Embryonic facial prominence (tissue), 1 donor: ENCODE data around the gene CACNG7.
"Not testable (repeated sequence)": the region's sequence is repeated elsewhere in the genome, so short reads cannot be mapped to it uniquely, and the experiment has no call there.

Experiments
- DNase-seq: peaks from one replicate; pipeline ENCODE4 v3.0.0-alpha.2; 2016; ENCODE audit errors: extremely low spot score

Gene CACNG7, protein sequence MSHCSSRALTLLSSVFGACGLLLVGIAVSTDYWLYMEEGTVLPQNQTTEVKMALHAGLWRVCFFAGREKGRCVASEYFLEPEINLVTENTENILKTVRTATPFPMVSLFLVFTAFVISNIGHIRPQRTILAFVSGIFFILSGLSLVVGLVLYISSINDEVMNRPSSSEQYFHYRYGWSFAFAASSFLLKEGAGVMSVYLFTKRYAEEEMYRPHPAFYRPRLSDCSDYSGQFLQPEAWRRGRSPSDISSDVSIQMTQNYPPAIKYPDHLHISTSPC

DNA sequence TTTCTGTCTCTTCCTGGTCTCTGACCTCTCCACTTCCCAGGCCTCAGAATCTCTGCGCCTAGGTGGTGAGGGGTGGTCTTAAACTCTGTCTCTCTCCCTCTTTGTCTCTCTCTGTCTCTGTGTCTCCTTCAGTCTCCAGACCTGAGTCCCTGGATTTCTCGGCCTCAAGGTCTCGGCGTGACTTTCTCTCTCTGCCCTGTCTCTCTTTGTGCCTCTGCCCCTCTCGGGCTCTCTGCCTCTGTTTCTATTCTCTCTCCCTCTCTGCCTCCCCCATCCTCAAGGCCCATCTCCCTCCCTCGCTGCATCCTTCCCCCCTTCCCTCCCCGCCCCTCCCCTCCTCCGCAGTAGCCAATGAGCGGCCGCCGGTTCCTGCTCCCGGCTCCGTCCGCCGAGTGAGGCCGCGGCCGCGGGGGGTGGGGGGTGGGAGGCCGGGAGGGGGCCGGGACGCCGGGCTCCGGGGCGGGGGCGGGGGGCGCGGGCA is at the start of gene CACNG7:
Gene CACNG7 (plus strand): TSS at position 344 of the 481 bp plus-strand sequence. CDS start 3,554 bp downstream, outside the sequence.
- no peak for DNase-seq

DNA sequence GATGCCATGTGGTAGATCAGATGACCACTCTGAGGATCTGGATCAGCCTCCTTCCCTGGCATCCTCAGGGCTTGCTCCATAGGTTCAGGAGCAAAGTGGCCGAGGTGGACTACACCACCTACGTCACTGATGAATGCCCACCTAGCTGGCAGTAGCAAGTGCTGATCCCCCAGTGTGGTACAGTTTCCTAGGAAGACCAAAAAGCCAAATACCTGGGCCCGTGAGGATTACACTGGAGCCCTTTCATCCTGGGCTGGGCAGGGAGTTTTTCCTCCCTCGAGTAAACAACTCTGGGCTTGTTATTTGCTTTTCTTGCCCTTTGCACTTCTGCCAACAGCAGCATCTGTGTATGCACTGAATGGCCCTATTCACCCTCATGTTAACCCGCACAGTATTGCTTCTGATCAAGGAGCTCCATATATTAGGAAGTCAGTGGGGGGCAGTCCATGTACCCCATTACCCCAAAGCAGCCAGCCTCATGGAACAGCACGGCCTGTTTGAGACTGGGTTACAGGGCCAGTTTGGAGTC is 44.7 kb upstream of the CACNG7 start:
- no peak for DNase-seq

DNA sequence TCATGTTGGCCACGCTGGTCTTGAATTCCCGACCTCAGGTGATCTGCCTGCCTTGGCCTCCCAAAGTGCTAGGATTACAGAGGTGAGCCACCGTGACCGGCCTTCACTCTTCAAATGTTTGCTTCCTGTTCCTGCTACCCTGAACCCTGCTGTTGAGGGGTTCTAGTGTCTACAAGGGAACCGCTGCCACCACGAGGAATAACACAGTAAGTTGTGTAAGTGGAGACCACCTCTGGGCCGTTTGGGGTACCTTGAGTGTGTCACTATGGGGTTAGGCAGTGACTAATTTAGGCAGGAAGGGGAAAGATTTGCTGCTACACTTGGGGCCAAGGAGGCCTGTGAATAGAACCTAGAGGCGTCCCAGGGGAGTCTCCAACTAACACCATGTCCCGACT is 43.6 kb upstream of the CACNG7 start:
- DNase-seq: no peak

DNA sequence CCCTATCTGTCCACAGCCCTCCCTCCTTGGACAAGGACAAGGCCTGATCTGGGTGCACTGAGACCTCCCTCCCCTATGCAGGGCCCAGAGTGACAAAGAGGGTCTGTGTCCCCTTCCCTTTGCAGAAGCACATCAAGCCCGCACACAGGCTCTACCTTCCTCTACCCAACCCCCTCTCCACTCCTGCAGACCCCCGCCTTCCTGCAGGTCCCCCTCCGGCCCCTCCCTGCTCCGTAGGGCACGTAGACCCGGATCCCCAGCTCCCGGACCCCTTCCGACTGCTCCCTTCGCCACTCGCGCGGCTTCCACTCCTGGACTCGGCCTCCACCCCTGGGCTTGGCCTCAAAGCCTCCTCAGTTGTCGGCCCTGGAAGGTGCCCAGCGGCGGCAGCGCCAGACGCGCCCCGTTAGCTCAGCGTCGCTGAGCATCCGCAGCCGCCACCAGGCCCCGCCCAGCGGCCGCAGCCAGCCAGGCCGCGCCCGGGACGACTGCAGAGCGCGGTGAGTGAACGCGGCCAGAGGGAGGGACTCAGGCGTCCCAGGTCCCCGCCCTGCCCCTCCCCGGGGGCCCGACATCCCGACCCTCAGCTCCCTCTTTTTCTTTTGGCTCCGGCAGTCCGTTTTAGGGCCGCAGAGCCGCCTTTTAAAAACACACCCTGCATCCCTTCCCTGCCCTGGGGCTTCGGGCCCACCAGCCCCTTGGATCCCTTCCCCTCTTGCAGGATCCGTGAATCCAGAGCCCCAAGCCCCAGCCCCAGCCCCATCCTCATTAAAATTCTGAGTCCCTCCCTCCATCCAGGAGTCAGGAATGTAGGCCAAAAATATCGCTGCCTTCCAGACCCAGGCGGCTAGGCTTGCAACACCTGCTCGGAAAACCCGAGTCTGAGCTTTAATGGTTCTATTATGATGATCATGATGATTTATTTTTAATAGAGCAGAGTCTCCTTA is 42.9 kb upstream of the CACNG7 start:
- DNase-seq: no peak

DNA sequence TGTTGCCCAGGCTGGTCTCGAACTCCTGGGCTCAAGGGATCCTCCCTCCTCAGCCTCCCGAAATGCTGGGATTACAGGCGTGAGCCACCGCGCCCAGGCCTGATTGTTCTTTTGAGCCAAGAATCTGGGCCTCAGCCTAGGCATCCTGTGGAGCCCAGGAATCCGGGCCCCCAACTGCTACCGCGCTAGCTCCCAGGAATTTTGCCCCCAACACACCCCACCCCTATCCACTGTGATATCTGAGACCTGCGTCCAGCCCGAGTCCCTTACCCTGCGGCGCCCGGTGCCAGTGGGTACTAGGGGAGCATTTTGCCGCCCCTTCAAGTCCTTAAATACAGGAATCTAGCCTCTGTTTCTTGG is 42.2 kb upstream of the CACNG7 start:
- no peak for DNase-seq

DNA sequence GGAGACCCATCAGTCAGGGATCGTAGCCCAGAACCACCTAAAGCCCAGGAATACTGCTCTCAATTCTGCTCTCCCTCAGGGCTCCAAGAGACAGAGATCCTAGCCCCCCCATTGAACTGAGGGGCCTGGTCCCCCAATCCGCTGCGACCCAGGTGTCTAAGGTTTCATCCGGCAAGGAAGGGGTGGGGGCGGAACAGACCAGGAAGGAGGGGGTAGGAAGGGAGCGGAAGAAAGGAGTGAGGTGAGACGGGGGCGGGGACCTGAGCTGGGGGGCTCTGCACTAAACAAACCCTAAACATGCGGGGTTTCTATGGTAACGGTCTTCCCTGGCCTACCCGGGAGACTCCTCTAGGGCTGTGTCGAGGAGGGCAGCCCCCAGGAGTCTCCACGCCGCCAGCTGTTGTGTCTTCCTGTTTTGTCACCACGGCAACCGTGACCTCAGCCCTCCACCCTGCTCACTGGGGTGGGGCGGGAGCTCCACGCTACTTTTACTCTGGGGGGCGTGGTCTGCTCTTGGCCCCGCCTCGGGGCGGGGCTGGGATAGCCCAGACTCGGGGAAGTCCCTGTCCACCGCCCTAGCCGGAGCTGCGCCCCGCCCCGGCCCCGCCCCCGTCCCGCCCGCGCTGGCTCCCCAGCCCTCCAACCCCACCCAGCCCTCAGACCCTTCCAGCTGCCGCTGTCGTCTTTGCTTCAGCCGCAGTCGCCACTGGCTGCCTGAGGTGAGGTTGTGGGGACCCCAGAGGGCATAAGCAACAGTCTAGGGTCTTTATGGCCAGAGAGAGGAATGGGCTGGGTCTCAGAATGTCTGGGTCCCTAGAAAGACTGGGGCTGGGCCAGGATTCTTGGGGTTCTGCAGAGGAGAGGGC is 41.6 kb upstream of the CACNG7 start, which contains the start of gene MYADM:
Gene MYADM (plus strand): TSS at position 659 of the 866 bp plus-strand sequence. CDS start 5,647 bp downstream, outside the sequence.
- peak; percentile 98 for DNase-seq

DNA sequence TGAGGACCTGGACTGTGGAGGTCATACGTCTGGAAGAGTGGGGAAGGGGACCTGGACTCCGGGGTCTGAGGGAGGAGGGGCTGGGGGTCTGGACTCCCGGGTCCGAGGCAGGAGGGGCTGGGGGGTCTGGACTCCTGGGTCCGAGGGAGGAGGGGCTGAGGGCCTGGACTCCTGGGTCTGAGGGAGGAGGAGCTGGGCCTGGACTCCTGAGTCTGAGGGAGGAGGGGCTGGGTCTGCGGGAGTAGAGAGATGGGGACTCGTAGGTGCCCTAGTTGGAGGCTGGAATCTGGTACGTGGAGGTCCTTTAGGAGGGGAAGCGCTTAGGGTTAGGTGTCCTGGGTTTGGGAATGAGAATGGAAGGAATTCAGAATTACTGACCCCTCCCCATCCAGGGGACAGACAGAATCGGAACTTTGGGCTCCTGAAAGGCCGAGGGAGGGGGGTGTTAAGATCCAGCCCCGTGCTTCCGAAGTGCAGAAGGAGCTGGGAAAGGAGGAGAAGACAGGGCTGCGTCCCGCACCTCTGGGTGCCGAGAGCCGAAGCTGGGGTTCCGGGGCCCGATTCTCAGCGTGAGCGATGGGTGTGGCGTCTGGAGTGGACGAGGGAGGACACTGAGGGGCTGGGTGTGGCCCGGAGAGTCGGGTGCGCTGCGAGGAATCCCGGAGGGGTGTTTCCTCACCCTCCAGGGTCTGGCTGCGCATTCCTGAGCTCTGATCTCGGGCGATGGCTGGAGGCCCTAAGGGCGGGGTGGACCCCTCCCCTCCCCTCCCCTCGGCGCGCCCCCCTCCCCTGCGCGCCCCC is 40.8 kb upstream of the CACNG7 start:
- DNase-seq: no peak

DNA sequence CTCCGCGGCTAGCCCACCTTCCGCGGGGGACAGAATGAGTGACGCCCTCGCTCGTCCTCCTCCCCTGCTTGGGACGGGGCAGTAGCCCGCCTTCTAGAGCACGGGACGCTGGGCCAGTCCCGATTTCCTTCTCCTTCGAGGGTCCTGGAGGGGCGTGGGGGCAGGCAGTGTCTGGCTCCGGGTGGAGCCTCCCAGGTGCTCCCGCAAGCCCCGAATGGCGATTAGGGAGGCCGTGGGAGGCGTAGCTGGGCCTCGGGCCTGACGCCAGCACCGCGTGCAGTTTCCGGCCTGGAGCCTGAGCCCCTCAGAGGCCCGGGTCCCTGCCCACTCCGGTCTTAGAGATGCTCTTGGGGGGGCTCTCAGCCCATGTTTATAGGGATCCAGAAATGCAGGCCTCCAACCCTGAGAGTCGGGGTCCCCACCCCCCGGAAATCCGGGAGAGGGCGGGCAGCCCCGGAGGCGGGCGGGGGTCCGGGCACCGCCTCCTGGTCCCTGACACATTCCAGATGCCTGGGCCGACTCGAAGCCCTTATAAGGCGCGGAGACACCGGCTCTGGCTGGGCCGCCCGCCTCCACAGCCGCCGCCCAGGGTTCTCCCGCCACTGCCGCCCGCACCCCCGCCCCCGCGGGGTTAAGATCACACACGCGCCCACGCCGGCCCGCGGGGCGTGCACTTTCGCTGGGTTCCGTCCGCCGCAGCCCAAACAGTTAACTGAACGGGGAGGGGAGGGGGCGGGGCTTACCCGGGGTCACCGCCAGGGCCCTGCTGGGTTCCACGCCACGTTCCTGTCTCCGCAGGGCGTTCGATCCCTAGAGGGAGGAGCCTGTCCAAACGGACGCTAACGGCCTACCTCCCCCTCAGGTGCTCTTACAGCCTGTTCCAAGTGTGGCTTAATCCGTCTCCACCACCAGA is 39.9 kb upstream of the CACNG7 start:
- DNase-seq: peak; percentile 78

DNA sequence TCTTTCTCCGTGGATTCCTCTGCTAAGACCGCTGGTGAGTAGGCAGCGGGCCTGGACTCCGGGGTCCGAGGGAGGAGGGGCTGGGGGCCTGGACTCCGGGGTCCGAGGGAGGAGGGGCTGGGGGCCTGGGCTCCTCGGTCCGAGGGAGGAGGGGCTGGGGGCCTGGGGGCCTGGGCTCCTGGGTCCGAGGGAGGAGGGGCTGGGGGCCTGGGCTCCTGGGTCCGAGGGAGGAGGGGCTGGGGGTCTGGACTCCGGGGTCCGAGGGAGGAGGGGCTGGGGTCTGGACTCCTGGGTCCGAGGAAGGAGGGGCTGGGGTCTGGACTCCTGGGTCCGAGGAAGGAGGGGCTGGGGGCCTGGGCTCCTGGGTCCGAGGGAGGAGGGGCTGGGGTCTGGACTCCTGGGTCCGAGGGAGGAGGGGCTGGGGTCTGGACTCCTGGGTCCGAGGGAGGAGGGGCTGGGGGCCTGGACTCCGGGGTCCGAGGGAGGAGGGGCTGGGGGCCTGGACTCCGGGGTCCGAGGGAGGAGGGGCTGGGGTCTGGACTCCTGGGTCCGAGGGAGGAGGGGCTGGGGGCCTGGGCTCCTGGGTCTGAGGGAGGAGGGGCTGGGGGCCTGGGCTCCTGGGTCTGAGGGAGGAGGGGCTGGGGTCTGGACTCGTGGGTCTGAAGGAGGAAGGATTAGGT is 39.1 kb upstream of the CACNG7 start:
- not testable (repeated sequence) for DNase-seq

DNA sequence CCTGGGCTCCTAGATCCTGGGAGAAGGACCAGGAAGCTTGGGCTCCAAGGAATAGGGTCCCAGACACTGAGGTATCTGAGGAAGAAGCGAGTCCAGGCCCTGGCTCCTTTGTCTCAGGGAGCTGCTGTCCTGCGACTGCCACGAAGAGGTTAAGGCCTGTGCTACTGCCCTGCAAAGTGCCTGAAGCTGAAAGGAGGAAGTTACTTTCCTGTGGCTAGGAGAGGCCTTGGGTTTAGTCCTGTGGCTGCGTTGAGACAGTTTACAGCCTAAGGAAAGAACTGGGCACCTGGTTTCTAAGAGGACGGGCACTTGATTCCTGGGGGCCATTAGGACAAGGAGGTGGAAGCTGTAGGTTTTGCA is 38.6 kb upstream of the CACNG7 start:
- DNase-seq: no peak

DNA sequence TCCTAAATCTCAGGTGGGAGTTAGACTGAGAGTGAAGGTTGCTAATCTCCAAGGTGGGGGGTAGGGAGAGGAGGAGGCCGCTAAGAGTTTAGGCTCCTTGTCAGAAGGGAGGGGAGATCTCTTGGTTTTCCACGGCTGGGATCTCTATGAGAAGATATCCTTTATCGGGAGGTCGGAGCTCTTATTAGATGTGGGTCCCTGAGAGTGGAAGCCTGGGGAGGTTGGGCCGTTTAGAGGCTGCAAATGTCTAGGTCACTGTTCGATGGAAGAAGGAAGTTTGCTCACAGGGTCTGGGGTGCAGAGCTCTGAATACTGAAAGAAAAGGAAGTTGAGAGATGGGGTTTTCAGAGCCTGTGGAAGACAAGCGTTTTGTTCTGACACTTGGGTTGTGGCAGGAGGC is 37.6 kb upstream of the CACNG7 start:
- no peak for DNase-seq

DNA sequence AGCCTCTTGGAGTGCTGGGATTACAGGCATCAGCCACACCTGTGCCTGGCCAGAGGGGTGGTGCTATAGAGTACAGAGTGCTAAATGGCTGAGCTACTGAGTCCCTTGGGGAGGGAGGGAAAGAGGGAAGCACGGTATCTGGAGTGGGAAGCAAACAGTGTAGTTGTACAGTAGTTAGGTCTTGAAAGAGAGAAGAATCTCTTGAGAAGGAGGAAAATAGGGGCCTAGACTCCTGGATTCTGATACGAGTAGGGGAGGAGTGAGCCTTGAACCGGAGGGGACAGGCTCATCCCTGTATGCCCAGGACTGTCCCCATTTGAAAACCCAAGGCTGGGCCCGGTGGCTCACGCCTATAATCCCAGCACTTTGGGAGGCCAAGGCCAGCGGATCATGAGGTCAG is 36.3 kb upstream of the CACNG7 start:
- no peak for DNase-seq

DNA sequence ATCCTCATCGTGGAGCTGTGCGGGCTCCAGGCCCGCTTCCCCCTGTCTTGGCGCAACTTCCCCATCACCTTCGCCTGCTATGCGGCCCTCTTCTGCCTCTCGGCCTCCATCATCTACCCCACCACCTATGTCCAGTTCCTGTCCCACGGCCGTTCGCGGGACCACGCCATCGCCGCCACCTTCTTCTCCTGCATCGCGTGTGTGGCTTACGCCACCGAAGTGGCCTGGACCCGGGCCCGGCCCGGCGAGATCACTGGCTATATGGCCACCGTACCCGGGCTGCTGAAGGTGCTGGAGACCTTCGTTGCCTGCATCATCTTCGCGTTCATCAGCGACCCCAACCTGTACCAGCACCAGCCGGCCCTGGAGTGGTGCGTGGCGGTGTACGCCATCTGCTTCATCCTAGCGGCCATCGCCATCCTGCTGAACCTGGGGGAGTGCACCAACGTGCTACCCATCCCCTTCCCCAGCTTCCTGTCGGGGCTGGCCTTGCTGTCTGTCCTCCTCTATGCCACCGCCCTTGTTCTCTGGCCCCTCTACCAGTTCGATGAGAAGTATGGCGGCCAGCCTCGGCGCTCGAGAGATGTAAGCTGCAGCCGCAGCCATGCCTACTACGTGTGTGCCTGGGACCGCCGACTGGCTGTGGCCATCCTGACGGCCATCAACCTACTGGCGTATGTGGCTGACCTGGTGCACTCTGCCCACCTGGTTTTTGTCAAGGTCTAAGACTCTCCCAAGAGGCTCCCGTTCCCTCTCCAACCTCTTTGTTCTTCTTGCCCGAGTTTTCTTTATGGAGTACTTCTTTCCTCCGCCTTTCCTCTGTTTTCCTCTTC is 35.1 kb upstream of the CACNG7 start:
- no peak for DNase-seq

DNA sequence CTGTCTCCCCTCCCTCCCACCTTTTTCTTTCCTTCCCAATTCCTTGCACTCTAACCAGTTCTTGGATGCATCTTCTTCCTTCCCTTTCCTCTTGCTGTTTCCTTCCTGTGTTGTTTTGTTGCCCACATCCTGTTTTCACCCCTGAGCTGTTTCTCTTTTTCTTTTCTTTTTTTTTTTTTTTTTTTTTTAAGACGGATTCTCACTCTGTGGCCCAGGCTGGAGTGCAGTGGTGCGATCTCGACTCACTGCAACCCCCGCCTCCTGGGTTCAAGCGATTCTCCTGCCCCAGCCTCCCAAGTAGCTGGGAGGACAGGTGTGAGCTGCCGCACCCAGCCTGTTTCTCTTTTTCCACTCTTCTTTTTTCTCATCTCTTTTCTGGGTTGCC is 34.5 kb upstream of the CACNG7 start:
- DNase-seq: no peak

DNA sequence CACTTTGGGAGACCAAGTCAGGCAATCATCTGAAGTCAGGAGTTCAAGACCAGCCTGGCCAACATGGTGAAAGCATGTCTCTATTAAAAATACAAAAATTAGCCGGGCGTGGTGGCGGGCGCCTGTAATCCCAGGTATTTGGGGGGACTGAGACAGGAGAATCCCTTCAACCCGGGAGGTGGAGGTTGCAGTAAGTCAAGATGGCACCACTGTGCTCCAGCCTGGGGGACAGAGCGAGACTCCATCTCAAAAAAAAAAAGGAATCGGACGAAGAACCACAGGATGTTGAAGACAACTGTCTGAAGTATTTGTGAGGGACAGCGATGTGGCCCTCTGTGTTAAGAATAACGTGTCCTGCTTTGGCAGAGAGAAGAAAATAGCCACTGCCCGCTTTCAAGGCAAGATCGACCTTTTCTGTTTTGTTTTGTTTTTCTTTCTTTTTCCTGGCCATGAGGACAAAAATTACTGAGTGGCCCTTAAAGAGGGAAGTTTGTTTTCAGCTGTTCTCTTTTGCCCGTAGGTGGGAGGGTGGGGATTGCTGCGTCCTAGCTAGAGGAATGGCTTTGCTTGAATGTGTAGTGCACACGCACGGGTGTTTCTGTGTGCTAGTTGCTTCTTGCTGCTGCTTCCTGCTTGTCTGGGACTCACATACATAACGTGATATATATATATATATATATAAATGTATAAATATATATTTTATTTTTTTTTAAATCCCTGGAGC is 33.3 kb upstream of the CACNG7 start:
- DNase-seq: no peak

DNA sequence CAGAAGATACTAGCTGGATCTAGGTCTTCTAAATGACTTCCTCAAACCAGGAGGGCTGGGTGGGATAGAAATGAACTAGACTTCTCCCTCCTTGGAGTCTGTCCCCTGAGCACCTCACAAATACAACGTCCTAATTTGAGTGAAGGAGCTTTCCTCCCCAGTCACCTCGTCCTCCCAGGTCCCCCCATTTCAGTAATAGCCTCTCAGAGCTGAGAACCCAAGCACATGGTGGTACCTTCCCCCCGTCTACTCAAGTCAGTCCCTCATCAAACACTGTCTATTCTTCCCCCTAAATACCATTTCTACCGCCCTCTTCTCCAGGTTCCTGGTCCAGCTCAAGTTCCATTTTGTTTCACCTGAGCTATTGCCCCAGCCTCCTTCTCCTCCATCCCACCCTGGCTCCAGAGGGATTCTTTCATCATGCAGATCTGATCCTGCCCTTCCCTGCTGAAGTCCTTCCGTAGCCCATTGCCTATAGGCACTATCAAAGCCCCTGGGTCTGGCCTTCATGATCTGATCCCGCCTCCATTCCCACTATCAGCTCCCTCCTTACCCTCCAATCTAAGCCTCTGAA is 32.3 kb upstream of the CACNG7 start:
- DNase-seq: no peak

DNA sequence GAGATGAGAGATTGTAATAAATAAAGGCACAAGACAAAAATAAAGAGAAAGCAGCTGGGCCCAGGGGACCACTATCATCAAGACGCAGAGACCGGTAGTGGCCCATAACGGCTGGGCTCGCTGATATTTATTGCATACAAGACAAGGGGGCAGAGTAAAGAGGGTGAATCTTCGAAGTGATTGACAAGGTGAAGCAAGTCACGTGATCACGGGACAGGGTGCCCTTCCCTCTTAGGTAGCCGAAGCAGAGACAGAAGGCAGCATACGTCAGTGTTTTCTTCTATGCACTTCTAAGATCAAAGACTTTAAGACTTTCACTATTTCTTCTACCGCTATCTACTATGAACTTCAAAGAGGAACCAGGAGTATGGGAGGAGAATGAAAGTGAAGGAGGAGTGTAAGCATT is 31.7 kb upstream of the CACNG7 start:
- DNase-seq: no peak
